Ovary (tissue), 1 donor: ENCODE measurements around the gene MUC5AC.

Source experiments
- EP300 ChIP-seq: sonication (generic); formaldehyde crosslinking; IDR thresholded peaks from one replicate; pipeline ENCODE4 v1.6.1; 2017; ENCODE audit warnings: antibody characterized with exemption
- POLR2A ChIP-seq: fragments of 450-650 bp; IDR thresholded peaks from one replicate; pipeline ENCODE4 v1.6.1; 2017; ENCODE audit warnings: antibody characterized with exemption, mild to moderate bottlenecking, moderate library complexity

DNA sequence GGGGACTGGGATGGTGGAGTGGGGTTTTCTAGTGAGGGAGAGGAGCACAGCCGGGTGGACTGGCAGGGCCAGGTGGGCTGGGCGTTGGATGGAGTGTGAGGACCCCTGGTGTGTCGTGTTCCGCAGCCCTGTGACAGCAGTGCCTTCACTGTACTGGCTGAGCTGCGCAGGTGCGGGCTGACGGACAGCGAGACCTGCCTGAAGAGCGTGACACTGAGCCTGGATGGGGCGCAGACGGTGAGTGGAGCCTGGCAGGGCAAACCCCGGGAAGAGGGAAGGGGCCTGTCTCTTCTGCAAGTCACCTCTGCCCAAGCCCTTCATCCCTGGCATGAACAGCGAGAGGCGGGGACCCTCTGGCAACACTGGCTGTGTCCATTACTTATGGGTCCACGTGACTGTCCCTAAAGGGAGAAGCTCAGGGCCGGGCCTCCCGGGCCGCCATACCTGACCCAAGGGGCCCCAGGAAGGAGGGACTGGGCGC, 10.0 kb downstream of the MUC5AC start:
- no peak for TF ChIP-seq EP300
- no peak for TF ChIP-seq POLR2A
